ENCODE data around the gene FPR2. TPM values are rescaled to one million over a fixed set of nuclear protein-coding genes. Genes with fewer than 3 reads are reported as not detected.

The FPR2 gene
- total and polyA plus RNA-seq, 2 donors (not counting 1 experiment from before 2014, with no cell fraction given) = not detected

GRCh38 chr19:51781999-51782398 lies 21.0 kb downstream of the FPR2 start:
- no peak overlapping the region for H3K4me3 Mint-ChIP-seq
- DNase-seq = no peak
- H3K9me3 Mint-ChIP-seq (ENCODE audit: insufficient read depth) = no peaks in the 10 kb centered on the region
- TF ChIP-seq CTCF (IDR thresholded peaks at IDR 0.05) (no peak), EZH2 (IDR thresholded peaks at IDR 0.05; ENCODE audit: borderline replicate concordance, insufficient read depth, low read depth, low read length, poor library complexity, severe bottlenecking) (no peak)
- intact Hi-C loops (cut with micrococcal nuclease) = no loop called here
- Histone ChIP-seq H3K36me3 (replicated peaks in 1 of 2; ENCODE audit: control extremely low read depth in 1 of 2, control insufficient read depth in 1 of 2, extremely low read depth in 1 of 2, insufficient read depth in 2 of 2, low read length in 1 of 2) (no peaks in the 10 kb centered on the region), H3K4me1 (ENCODE audit: control insufficient read depth in 2 of 2, insufficient read depth in 2 of 2, low read length in 2 of 2) (peaks cover 0 to 6% of the 10 kb centered on the region in 2 donors), H3K79me2 (ENCODE audit: control insufficient read depth, insufficient read depth, low read length) (no peaks in the 10 kb centered on the region), H3K27me3 (replicated peaks in 1 of 4; ENCODE audit: control extremely low read depth in 1 of 4, control insufficient read depth in 3 of 4, insufficient read depth in 4 of 4, low read length in 3 of 4) (peaks cover 0 to 7% (median 3%) of the 10 kb centered on the region in 4 experiments), H2AFZ (ENCODE audit: insufficient read depth, low read depth, low read length, poor library complexity, severe bottlenecking) (no peak overlapping the region), H3K4me3 (ENCODE audit: control extremely low read depth in 1 of 5, extremely low read depth in 1 of 5, insufficient read depth in 1 of 5, low read depth in 2 of 5, low read length in 4 of 5) (no peak overlapping the region), H3K4me2 (replicated peaks; ENCODE audit: low read depth, low read length, poor library complexity, severe bottlenecking) (no peak overlapping the region), H3K9me3 (ENCODE audit: control extremely low read depth in 1 of 3, control insufficient read depth in 2 of 3, insufficient read depth in 1 of 3, low read length in 2 of 3) (peaks cover 2 to 4% (median 3%) of the 10 kb centered on the region in 3 donors), H3K9ac (ENCODE audit: low read length) (no peak overlapping the region), H4K20me1 (ENCODE audit: control insufficient read depth, insufficient read depth, low read length, poor library complexity, severe bottlenecking) (no peaks in the 10 kb centered on the region), H3K27ac (ENCODE audit: low read length in 2 of 2) (no peak overlapping the region)
- ChIA-PET POLR2A (no interaction called here), CTCF (no interaction called here)
- H3K27ac Mint-ChIP-seq = no peak overlapping the region
- no peak for ATAC-seq (ENCODE audit: low read depth)
- H3K27me3 Mint-ChIP-seq = peaks cover 28% of the 10 kb centered on the region
- 100% methylated on average over 1 of the region's 3 CpGs for WGBS (ENCODE audit: insufficient coverage)
- peaks cover 5% of the 10 kb centered on the region for H3K4me1 Mint-ChIP-seq

DNA sequence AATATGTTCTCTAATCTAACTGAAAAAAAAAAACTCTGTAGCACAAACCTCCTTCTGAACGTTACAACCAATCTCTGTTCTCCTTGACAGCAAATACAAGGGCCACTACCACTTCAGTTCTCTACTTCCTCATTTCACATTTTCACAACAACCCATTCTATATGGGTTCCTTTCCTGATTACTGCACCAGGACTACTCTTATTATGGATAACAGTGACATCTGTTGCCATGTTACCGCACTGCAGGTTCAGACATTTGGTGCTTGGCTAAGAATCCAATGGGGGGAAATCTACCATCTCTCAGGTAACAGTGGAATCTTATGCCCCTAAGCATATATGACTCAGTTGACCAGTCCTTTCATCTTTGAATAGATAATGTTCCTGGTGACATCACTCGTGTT lies 22.4 kb downstream of the FPR2 start:
- Mint-ChIP-seq H3K9me3 (ENCODE audit: insufficient read depth) (no peaks in the 10 kb centered on the region), H3K27me3 (peaks cover 18% of the 10 kb centered on the region), H3K27ac (no peak overlapping the region), H3K4me3 (no peak overlapping the region), H3K4me1 (peaks cover 3% of the 10 kb centered on the region)
- H3K27me3 ChIP-seq (replicated peaks in 1 of 4; ENCODE audit: control extremely low read depth in 1 of 4, control insufficient read depth in 3 of 4, insufficient read depth in 4 of 4, low read length in 3 of 4) = peaks cover 0 to 4% (median 3%) of the 10 kb centered on the region in 4 experiments
- WGBS (ENCODE audit: insufficient coverage) = no CpG with 5 or more reads among the region's 3 CpGs
- no peaks in the 10 kb centered on the region for H3K4me1 ChIP-seq (ENCODE audit: control insufficient read depth in 2 of 2, insufficient read depth in 2 of 2, low read length in 2 of 2)
- no peaks in the 10 kb centered on the region for H4K20me1 ChIP-seq (ENCODE audit: control insufficient read depth, insufficient read depth, low read length, poor library complexity, severe bottlenecking)
- no peak overlapping the region for H3K4me2 ChIP-seq (replicated peaks; ENCODE audit: low read depth, low read length, poor library complexity, severe bottlenecking)
- H3K79me2 ChIP-seq (ENCODE audit: control insufficient read depth, insufficient read depth, low read length) = no peaks in the 10 kb centered on the region
- no peak for TF ChIP-seq EZH2 (IDR thresholded peaks at IDR 0.05; ENCODE audit: borderline replicate concordance, insufficient read depth, low read depth, low read length, poor library complexity, severe bottlenecking)
- TF ChIP-seq CTCF (IDR thresholded peaks at IDR 0.05) = no peak
- ATAC-seq (ENCODE audit: low read depth) (no peak), DNase-seq (no peak)
- H3K9me3 ChIP-seq (ENCODE audit: control extremely low read depth in 1 of 3, control insufficient read depth in 2 of 3, insufficient read depth in 1 of 3, low read length in 2 of 3) = peaks cover 2 to 5% (median 3%) of the 10 kb centered on the region in 3 donors
- no peak overlapping the region for H2AFZ ChIP-seq (ENCODE audit: insufficient read depth, low read depth, low read length, poor library complexity, severe bottlenecking)
- intact Hi-C loops (cut with micrococcal nuclease) = no loop called here
- no peak overlapping the region for H3K4me3 ChIP-seq (ENCODE audit: control extremely low read depth in 1 of 5, extremely low read depth in 1 of 5, insufficient read depth in 1 of 5, low read depth in 2 of 5, low read length in 4 of 5)
- H3K36me3 ChIP-seq (replicated peaks in 1 of 2; ENCODE audit: control extremely low read depth in 1 of 2, control insufficient read depth in 1 of 2, extremely low read depth in 1 of 2, insufficient read depth in 2 of 2, low read length in 1 of 2) = no peaks in the 10 kb centered on the region
- POLR2A ChIA-PET = no interaction called here
- CTCF ChIA-PET = no interaction called here
- no peak overlapping the region for H3K27ac ChIP-seq (ENCODE audit: low read length in 2 of 2)
- no peak overlapping the region for H3K9ac ChIP-seq (ENCODE audit: low read length)
